ENCODE results near the gene CNKSR3.
"Not testable (repeated sequence)": the region's sequence is repeated elsewhere in the genome, so short reads cannot be mapped to it uniquely, and the experiment has no call there.

The CNKSR3 gene

GRCh38 chr6:154526996-154527395, 16.5 kb upstream of the CNKSR3 start:
- DNase-seq, result no peak

DNA sequence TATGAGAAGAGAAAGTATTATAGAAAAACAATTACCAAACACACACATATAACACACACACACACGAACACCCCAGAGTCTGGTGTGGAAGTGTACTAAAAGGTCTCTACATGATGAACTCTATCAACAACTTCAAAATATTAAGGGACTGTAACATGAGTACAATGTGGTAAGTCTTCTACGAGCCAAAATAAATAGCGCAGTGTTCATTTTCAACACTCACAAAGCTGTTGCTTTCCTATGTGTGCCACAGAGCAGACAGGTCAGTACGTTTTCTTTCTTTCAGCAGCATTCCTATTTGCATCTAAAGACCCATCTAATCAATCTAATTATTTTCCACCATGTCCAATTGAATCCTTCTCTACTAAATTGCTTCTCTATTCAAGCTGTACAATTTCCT, 12.1 kb upstream of the CNKSR3 start:
- DNase-seq, result no peak

DNA sequence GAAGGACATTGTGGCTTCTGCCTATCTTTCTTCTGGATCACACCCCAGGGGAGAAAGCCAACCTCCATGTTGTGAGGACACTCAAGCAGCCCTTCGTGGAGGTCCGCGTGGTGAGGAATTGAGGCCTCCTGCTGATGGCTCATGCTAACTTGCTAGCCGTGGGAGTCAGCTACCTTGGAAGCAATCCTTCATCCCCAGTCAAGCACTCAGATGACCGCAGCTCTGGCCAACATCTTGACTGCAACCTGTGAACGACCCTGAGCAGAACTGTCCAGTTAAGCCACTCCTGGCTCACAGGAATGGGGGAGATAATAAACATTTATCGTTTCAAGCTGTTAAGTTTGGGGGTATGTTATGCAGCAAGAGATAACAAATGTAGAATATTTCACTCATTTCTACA, 10.9 kb upstream of the CNKSR3 start:
- DNase-seq, result no peak

DNA sequence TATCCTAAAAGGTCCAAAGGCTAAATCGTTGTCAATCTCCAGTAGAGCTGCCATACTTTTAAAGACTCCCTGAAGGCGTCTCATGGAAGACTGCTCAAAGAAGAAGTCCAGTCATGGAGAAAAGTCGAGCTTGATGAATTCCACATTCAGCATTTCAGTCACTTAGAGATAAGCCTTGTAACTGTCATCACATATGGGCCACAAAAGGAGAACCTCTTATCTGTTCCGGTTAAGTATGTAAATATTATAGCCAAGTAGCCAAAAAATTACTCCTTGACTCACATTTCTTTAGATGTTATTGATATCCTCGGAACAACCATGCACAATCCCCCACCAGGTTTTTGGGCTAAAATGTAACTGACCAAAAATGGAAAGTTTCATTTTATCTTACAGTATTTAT, 9.8 kb upstream of the CNKSR3 start:
- DNase-seq, result no peak

GRCh38 chr6:154518396-154518795, 7.9 kb upstream of the CNKSR3 start:
- DNase-seq, result no peak

GRCh38 chr6:154516276-154516675, 5.8 kb upstream of the CNKSR3 start:
- no peak for DNase-seq

GRCh38 chr6:154515826-154516225, 5.3 kb upstream of the CNKSR3 start:
- peak; percentile 19 for DNase-seq

DNA sequence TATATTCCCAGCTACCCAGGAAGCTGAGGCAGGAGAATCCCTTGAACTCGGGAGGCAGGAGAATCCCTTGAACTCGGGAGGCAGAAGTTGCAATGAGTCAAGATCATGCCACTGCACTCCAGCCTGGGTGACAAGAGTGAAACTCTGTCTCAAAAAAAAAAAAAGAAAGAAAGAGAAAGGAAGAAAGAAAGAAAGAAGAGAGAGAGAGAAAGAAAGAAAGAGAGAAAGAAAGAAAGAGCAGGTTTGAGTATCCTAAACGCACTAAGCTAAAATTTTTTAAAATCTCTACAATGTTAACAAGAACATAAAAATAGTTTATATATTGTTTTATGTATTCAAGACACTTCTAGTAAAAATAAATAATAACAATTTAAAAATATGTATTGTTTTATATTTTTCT, 4.6 kb upstream of the CNKSR3 start:
- not testable (repeated sequence) for DNase-seq

- no peak for DNase-seq
Observed at GRCh38 chr6:154514481-154514880, 4.0 kb upstream of the CNKSR3 start.

- DNase-seq, result no peak
Observed at GRCh38 chr6:154513601-154514320, 3.3 kb upstream of the CNKSR3 start.

GRCh38 chr6:154512201-154512600, 1.7 kb upstream of the CNKSR3 start:
- DNase-seq, result no peak

GRCh38 chr6:154511791-154512190, 1.3 kb upstream of the CNKSR3 start:
- DNase-seq, result peak; percentile 69

GRCh38 chr6:154509421-154510143, 903 bp downstream of the CNKSR3 start:
- DNase-seq, result peak; percentile 60

- peak; percentile 73 for DNase-seq
Observed at GRCh38 chr6:154508573-154509375, 1.7 kb downstream of the CNKSR3 start.

- DNase-seq, result peak; percentile 19
Observed at GRCh38 chr6:154506991-154507898, 3.2 kb downstream of the CNKSR3 start.

- DNase-seq, result peak; percentile 10
Observed at GRCh38 chr6:154506582-154506981, 3.9 kb downstream of the CNKSR3 start.

- no peak for DNase-seq
Observed at GRCh38 chr6:154506108-154506507, 4.4 kb downstream of the CNKSR3 start.

GRCh38 chr6:154504865-154505449, 5.5 kb downstream of the CNKSR3 start:
- peak; percentile 12 for DNase-seq

- DNase-seq, result no peak
Observed at GRCh38 chr6:154504102-154504501, 6.4 kb downstream of the CNKSR3 start.

GRCh38 chr6:154503658-154504057, 6.8 kb downstream of the CNKSR3 start:
- no peak for DNase-seq

DNA sequence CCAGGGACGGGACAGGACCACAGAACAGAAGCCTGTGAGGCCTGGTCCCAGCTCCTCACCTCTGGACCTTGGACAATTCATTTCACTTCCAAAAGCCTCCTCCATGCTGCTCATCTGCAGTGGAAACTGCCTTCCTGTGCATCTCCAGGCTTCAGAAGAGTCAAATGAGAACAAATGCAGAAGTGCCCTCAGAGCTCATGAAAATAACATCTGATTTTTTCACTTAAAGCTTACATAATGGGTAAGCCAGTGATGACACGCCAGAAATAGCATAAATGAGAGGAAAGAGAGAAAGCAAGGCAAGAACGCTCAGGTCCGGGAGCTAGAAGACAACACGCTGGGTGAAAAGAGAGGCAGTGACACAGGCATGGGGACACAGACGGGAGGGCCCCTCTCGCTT, 7.9 kb downstream of the CNKSR3 start:
- DNase-seq, result no peak

GRCh38 chr6:154501578-154501868, 9.0 kb downstream of the CNKSR3 start:
- DNase-seq, result no peak

Measured in DMS53 (cell line).